Measurements from ENCODE around the gene DNAJA4.

Gene DNAJA4

GRCh38 chr15:78225783-78226541, 38.4 kb upstream of the DNAJA4 start:
- Histone ChIP-seq H3K4me1 (ENCODE audit: insufficient read depth, low read length) (no peaks in the 10 kb centered on the region), H3K4me2 (ENCODE audit: insufficient read depth, low read length) (no peak overlapping the region), H2AFZ (ENCODE audit: low read depth, low read length) (no peak overlapping the region), H3K9ac (ENCODE audit: low read depth, low read length) (no peak overlapping the region), H3K27me3 (ENCODE audit: insufficient read depth, low read length, poor library complexity) (no peaks in the 10 kb centered on the region), H4K20me1 (ENCODE audit: insufficient read depth, low read length) (no peaks in the 10 kb centered on the region), H3K4me3 (ENCODE audit: low read depth in 1 of 2, low read length in 2 of 2) (no peak overlapping the region), H3K79me2 (ENCODE audit: insufficient read depth, low read length) (no peaks in the 10 kb centered on the region), H3K27ac (ENCODE audit: low read length) (no peak overlapping the region), H3K9me3 (ENCODE audit: insufficient read depth, low read length, severe bottlenecking) (no peaks in the 10 kb centered on the region), H3K36me3 (ENCODE audit: insufficient read depth, low read length) (no peaks in the 10 kb centered on the region)
- ATAC-seq (ENCODE audit: insufficient read depth, low read depth): no peak
- TF ChIP-seq EZH2 (IDR thresholded peaks at IDR 0.05; ENCODE audit: borderline replicate concordance, low read depth, low read length, severe bottlenecking): no peak
- TF ChIP-seq, protein P1, sequence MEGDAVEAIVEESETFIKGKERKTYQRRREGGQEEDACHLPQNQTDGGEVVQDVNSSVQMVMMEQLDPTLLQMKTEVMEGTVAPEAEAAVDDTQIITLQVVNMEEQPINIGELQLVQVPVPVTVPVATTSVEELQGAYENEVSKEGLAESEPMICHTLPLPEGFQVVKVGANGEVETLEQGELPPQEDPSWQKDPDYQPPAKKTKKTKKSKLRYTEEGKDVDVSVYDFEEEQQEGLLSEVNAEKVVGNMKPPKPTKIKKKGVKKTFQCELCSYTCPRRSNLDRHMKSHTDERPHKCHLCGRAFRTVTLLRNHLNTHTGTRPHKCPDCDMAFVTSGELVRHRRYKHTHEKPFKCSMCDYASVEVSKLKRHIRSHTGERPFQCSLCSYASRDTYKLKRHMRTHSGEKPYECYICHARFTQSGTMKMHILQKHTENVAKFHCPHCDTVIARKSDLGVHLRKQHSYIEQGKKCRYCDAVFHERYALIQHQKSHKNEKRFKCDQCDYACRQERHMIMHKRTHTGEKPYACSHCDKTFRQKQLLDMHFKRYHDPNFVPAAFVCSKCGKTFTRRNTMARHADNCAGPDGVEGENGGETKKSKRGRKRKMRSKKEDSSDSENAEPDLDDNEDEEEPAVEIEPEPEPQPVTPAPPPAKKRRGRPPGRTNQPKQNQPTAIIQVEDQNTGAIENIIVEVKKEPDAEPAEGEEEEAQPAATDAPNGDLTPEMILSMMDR (IDR thresholded peaks at IDR 0.05; ENCODE audit: borderline replicate concordance, extremely low read depth, low read length, poor library complexity, severe bottlenecking): no peak
- DNase-seq: no peak

- ATAC-seq (ENCODE audit: insufficient read depth, low read depth): no peak
- H3K9me3 ChIP-seq (ENCODE audit: insufficient read depth, low read length, severe bottlenecking): no peaks in the 10 kb centered on the region
- H2AFZ ChIP-seq (ENCODE audit: low read depth, low read length): no peak overlapping the region
- no peak for TF ChIP-seq EZH2 (IDR thresholded peaks at IDR 0.05; ENCODE audit: borderline replicate concordance, low read depth, low read length, severe bottlenecking)
- H3K27me3 ChIP-seq (ENCODE audit: insufficient read depth, low read length, poor library complexity): no peaks in the 10 kb centered on the region
- no peak overlapping the region for H3K4me2 ChIP-seq (ENCODE audit: insufficient read depth, low read length)
- no peaks in the 10 kb centered on the region for H3K79me2 ChIP-seq (ENCODE audit: insufficient read depth, low read length)
- no peaks in the 10 kb centered on the region for H3K4me1 ChIP-seq (ENCODE audit: insufficient read depth, low read length)
- H3K9ac ChIP-seq (ENCODE audit: low read depth, low read length): no peak overlapping the region
- H3K27ac ChIP-seq (ENCODE audit: low read length): no peak overlapping the region
- no peak overlapping the region for H3K4me3 ChIP-seq (ENCODE audit: low read depth in 1 of 2, low read length in 2 of 2)
- no peak for DNase-seq
- H4K20me1 ChIP-seq (ENCODE audit: insufficient read depth, low read length): no peaks in the 10 kb centered on the region
- H3K36me3 ChIP-seq (ENCODE audit: insufficient read depth, low read length): no peaks in the 10 kb centered on the region
Measured at GRCh38 chr15:78228356-78228996, 35.9 kb upstream of the DNAJA4 start.

DNA sequence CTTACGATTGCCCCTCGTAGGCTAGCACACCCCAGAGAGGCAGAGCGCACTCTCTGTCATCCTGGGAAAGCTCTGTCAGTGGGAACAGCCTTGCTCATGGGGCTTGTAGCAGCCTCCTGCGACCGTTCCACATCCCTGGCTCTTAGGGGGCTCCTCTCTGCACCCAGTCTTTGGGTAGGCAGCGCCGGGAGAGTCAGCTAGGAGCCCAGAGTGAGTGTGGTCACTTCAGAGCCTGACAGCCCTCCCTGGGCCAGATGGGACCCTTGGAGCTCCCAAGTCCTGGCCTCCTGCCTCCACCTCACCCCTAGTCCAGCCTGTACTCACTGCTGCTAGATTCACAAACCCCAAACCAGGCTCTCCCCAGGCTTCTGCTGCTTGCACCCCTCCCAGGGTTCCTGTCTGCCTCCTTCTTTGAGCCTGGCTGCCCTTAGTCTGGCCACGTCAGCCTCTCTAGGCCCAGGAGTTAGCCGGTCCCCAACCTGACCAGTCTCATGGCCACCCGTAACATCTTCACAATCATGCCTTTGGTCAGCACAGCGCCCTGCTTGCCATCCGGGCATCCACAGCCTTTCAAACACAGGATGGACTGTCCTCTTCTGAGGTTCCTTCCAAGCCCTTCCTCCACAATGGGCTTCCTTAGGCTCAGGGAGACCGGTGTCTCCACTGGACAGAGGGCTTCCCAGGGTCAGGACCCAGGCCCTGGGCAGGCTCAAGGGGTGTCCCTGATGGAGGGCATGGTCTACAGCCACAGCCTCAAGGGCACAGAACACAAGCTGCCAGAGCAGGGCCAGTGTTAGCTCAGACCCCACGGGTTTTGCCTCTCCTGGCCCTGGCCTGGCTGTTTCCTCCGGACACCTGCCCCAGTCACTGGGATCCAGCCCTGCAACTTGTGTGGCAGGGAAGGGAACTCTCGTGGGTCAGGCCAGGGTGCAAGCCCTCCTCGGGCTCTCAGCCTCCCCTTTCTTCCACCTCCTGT, 34.6 kb upstream of the DNAJA4 start:
- Histone ChIP-seq H3K27me3 (ENCODE audit: insufficient read depth, low read length, poor library complexity) (no peaks in the 10 kb centered on the region), H3K27ac (ENCODE audit: low read length) (no peak overlapping the region), H3K4me2 (ENCODE audit: insufficient read depth, low read length) (no peak overlapping the region), H4K20me1 (ENCODE audit: insufficient read depth, low read length) (no peaks in the 10 kb centered on the region), H3K9ac (ENCODE audit: low read depth, low read length) (no peak overlapping the region), H3K79me2 (ENCODE audit: insufficient read depth, low read length) (no peaks in the 10 kb centered on the region), H3K9me3 (ENCODE audit: insufficient read depth, low read length, severe bottlenecking) (no peaks in the 10 kb centered on the region), H3K4me3 (ENCODE audit: low read depth in 1 of 2, low read length in 2 of 2) (no peak overlapping the region), H2AFZ (ENCODE audit: low read depth, low read length) (no peak overlapping the region), H3K4me1 (ENCODE audit: insufficient read depth, low read length) (no peaks in the 10 kb centered on the region), H3K36me3 (ENCODE audit: insufficient read depth, low read length) (no peaks in the 10 kb centered on the region)
- DNase-seq: no peak
- TF ChIP-seq EZH2 (IDR thresholded peaks at IDR 0.05; ENCODE audit: borderline replicate concordance, low read depth, low read length, severe bottlenecking): no peak
- TF ChIP-seq, protein P1 (IDR thresholded peaks at IDR 0.05; ENCODE audit: borderline replicate concordance, extremely low read depth, low read length, poor library complexity, severe bottlenecking): no peak
- no peak for ATAC-seq (ENCODE audit: insufficient read depth, low read depth)

Measured in DND-41 (cell line).